Peyer's patch (tissue), 4 donors: Measurements from ENCODE around the gene CFAP77.

Experiments used
- CTCF ChIP-seq, 6 experiments: fragments of 450-650 bp in 4 of 6; fragments of 200-600 bp in 2 of 6; sonication (generic) in 1 of 6; IDR thresholded peaks; one replicate each; pipeline ENCODE4 v1.5.1; 2017 to 2019; ENCODE audit warnings: antibody characterized with exemption in 6 of 6, mild to moderate bottlenecking in 3 of 6, moderate library complexity in 1 of 6
- POLR2A ChIP-seq, 2 donors: fragments of 450-650 bp; IDR thresholded peaks; one replicate each; pipeline ENCODE4 v1.5.1; 2017; ENCODE audit warnings: antibody characterized with exemption in 2 of 2, mild to moderate bottlenecking in 2 of 2, moderate library complexity in 2 of 2

- TF ChIP-seq POLR2A (IDR thresholded peaks at IDR 0.05) (no peak), CTCF (IDR thresholded peaks at IDR 0.05) (no peak)
These were observed 146.2 kb downstream of the CFAP77 start for GRCh38 chr9:132556235-132556634.
